ENCODE data around the gene ROBO2. TPM values are rescaled to one million over a fixed set of nuclear protein-coding genes. Genes with fewer than 3 reads are reported as not detected.

Gene ROBO2
- polyA plus RNA-seq, 2 of the 4 experiments (the other 2 are of a cell fraction), result 0.04 TPM; not detected in 1

DNA sequence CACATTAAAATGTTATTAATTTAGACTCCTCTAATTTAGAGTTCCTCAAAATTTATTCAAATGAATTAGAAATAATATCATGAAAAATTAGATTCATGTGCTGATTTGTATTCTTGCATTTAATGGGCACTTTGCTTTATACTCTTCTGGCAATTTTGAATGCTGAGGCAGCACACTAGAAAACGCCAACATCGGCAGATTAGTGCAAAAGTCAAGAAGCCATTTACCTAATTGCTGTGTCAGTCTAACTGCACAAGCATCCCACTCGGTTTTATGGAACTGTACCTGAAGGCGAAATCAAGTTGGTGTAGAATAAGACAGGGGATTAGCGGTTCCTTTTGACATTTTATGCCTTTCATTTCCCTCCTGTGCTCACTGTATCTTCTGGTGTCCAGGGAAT lies 382.0 kb downstream of the ROBO2 start:
- Histone ChIP-seq H3K4me1 (no peaks in the 10 kb centered on the region), H3K4me2 (no peak overlapping the region), H3K27ac (no peak overlapping the region), H3K4me3 (no peak overlapping the region), H3K9me3 (no peaks in the 10 kb centered on the region)
- WGBS (ENCODE audit: missing lambda C conversion rate), result 11% methylated on average over 5 of the region's 5 CpGs
- CTCF ChIA-PET, result no interaction called here
- POLR2A ChIA-PET, result no interaction called here
- FAIRE-seq, result no peak
- peak; percentile 56 for TF ChIP-seq MAFK (IDR thresholded peaks at IDR 0.05; ENCODE audit: partially characterized antibody)
- no peak for TF ChIP-seq RARB (CRISPR knock-in tag; IDR thresholded peaks at IDR 0.05)
- TF ChIP-seq, protein P1, sequence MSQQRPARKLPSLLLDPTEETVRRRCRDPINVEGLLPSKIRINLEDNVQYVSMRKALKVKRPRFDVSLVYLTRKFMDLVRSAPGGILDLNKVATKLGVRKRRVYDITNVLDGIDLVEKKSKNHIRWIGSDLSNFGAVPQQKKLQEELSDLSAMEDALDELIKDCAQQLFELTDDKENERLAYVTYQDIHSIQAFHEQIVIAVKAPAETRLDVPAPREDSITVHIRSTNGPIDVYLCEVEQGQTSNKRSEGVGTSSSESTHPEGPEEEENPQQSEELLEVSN (IDR thresholded peaks at IDR 0.05; ENCODE audit: borderline replicate concordance, low read depth), result no peak
- TF ChIP-seq MAZ (IDR thresholded peaks at IDR 0.05; ENCODE audit: borderline replicate concordance, low read depth, low read length), result no peak
- TF ChIP-seq TP53 (CRISPR knock-in tag; IDR thresholded peaks at IDR 0.05), result no peak
- no peak for TF ChIP-seq HOXB5 (CRISPR knock-in tag; IDR thresholded peaks at IDR 0.05)
- no peak for TF ChIP-seq KDM1A (IDR thresholded peaks at IDR 0.05; ENCODE audit: low read depth)
- TF ChIP-seq CHD2 (IDR thresholded peaks at IDR 0.05; ENCODE audit: low read length, partially characterized antibody), result no peak
- DNase-seq (ENCODE audit: low read depth in 1 of 2, low spot score in 1 of 2), result no peak
- no peak for ATAC-seq

DNA sequence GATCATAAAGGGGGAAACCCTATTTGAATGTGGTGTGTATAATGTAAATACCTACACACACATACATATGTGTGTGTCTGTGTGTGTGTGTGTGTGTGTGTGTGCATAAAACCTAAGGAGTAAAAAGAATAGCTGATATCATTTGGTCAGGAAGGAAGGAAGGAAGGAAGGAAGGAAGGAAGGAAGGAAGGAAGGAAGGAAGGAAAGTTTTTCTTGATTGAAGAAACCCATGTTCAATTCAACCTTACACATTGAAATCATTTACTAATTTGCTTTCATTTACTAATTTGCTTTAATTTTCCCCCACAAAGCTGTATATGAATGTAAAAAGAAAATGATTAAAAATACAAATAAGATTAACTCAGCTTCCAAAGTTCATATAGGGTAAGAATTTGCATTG lies 386.6 kb downstream of the ROBO2 start:
- POLR2A ChIA-PET, result no interaction called here
- ATAC-seq, result no peak

More for the DNA sequence above, 386.6 kb downstream of the ROBO2 start:
- H3K9me3 ChIP-seq, result no peaks in the 10 kb centered on the region
- H3K4me2 ChIP-seq, result no peak overlapping the region
- FAIRE-seq (no peak), DNase-seq (ENCODE audit: low read depth in 1 of 2, low spot score in 1 of 2) (no peak)
- TF ChIP-seq NR3C1 (IDR thresholded peaks at IDR 0.05) (no peak), NPAS2 (CRISPR knock-in tag; IDR thresholded peaks at IDR 0.05; ENCODE audit: borderline replicate concordance) (no peak), GATA3 (IDR thresholded peaks at IDR 0.05; ENCODE audit: borderline replicate concordance) (no peak), SMC3 (IDR thresholded peaks at IDR 0.05) (no peak), JUN (IDR thresholded peaks at IDR 0.05) (no peak), RARB (CRISPR knock-in tag; IDR thresholded peaks at IDR 0.05) (no peak)
- TF ChIP-seq, protein P2, sequence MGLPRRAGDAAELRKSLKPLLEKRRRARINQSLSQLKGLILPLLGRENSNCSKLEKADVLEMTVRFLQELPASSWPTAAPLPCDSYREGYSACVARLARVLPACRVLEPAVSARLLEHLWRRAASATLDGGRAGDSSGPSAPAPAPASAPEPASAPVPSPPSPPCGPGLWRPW (IDR thresholded peaks at IDR 0.05), result no peak
- TF ChIP-seq, protein P3, sequence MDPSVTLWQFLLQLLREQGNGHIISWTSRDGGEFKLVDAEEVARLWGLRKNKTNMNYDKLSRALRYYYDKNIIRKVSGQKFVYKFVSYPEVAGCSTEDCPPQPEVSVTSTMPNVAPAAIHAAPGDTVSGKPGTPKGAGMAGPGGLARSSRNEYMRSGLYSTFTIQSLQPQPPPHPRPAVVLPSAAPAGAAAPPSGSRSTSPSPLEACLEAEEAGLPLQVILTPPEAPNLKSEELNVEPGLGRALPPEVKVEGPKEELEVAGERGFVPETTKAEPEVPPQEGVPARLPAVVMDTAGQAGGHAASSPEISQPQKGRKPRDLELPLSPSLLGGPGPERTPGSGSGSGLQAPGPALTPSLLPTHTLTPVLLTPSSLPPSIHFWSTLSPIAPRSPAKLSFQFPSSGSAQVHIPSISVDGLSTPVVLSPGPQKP (IDR thresholded peaks at IDR 0.05; ENCODE audit: low read depth, low read length), result no peak
- TF ChIP-seq, protein P4, sequence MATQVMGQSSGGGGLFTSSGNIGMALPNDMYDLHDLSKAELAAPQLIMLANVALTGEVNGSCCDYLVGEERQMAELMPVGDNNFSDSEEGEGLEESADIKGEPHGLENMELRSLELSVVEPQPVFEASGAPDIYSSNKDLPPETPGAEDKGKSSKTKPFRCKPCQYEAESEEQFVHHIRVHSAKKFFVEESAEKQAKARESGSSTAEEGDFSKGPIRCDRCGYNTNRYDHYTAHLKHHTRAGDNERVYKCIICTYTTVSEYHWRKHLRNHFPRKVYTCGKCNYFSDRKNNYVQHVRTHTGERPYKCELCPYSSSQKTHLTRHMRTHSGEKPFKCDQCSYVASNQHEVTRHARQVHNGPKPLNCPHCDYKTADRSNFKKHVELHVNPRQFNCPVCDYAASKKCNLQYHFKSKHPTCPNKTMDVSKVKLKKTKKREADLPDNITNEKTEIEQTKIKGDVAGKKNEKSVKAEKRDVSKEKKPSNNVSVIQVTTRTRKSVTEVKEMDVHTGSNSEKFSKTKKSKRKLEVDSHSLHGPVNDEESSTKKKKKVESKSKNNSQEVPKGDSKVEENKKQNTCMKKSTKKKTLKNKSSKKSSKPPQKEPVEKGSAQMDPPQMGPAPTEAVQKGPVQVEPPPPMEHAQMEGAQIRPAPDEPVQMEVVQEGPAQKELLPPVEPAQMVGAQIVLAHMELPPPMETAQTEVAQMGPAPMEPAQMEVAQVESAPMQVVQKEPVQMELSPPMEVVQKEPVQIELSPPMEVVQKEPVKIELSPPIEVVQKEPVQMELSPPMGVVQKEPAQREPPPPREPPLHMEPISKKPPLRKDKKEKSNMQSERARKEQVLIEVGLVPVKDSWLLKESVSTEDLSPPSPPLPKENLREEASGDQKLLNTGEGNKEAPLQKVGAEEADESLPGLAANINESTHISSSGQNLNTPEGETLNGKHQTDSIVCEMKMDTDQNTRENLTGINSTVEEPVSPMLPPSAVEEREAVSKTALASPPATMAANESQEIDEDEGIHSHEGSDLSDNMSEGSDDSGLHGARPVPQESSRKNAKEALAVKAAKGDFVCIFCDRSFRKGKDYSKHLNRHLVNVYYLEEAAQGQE (IDR thresholded peaks at IDR 0.05), result no peak
- TF ChIP-seq, protein P5, sequence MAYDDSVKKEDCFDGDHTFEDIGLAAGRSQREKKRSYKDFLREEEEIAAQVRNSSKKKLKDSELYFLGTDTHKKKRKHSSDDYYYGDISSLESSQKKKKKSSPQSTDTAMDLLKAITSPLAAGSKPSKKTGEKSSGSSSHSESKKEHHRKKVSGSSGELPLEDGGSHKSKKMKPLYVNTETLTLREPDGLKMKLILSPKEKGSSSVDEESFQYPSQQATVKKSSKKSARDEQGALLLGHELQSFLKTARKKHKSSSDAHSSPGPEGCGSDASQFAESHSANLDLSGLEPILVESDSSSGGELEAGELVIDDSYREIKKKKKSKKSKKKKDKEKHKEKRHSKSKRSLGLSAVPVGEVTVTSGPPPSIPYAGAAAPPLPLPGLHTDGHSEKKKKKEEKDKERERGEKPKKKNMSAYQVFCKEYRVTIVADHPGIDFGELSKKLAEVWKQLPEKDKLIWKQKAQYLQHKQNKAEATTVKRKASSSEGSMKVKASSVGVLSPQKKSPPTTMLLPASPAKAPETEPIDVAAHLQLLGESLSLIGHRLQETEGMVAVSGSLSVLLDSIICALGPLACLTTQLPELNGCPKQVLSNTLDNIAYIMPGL (CRISPR knock-in tag; IDR thresholded peaks at IDR 0.05; ENCODE audit: borderline replicate concordance), result no peak
- CTCF ChIA-PET, result no interaction called here
- H3K4me3 ChIP-seq, result no peak overlapping the region
- H3K4me1 ChIP-seq, result no peaks in the 10 kb centered on the region
- no peak overlapping the region for H3K27ac ChIP-seq
